GM12892 (cell line): ENCODE results near the gene SOST.

Experiments
- POLR2A ChIP-seq: IDR thresholded peaks from 2 replicates; pipeline ENCODE4 v1.6.1; 2011; ENCODE audit warnings: low read depth, low read length, control low read depth
- POLR2AphosphoS5 ChIP-seq: IDR thresholded peaks from 2 replicates; pipeline ENCODE4 v1.6.1; 2011; ENCODE audit warnings: low read depth, low read length, control low read depth
- TAF1 ChIP-seq: IDR thresholded peaks from 2 replicates; pipeline ENCODE4 v1.6.1; 2011; ENCODE audit warnings: low read depth, mild to moderate bottlenecking, control low read depth, low read length, borderline replicate concordance

DNA sequence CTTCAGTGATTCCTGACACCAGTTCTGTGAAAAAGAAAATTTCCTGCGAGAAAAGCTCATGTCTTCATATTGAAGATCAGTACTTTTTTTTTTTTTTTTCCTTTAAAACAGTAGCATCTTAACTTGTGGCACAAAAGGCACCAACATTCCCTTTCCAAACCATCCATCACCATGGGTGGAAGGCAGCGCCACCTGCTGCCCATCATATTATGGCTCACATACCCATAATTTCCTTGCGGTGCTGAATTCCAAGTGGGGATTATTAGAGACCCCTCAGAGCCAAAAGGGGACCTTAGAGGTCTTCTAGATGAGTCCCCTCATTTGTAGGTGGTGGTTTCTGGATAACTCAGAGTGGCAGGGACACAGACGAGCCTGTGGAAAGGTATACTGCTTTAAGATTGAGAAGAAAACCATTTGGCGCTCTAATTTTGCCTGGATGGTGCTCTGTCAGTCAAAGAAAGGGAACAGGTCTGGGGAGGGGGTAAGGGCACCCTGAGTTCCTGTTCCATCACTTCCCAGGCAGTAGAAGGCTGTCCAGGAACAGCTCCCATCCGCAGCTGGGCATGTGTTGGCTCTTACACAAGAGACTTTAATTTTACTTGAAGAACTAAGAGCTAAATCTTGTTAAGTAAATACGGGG lies 7.9 kb upstream of the SOST start:
- TF ChIP-seq POLR2A: no peak
- TF ChIP-seq TAF1: no peak
- no peak for TF ChIP-seq POLR2AphosphoS5
